KOPT-K1 (cell line): Measurements from ENCODE around the gene FERMT2.
"Not testable (repeated sequence)": the region's sequence is repeated elsewhere in the genome, so short reads cannot be mapped to it uniquely, and the experiment has no call there.

Source experiments
- H3K27ac ChIP-seq: fragments of 200-600 bp; sonication (generic); 2 replicates; pipeline ENCODE4 v1.5.1; 2016; ENCODE audit warnings: antibody characterized with exemption, mild to moderate bottlenecking, low read depth, low read length; ENCODE audit not compliant: poor library complexity, severe bottlenecking
- H3K36me3 ChIP-seq: fragments of 200-600 bp; sonication (generic); 2 replicates; pipeline ENCODE4 v1.5.1; 2017; ENCODE audit warnings: antibody characterized with exemption, mild to moderate bottlenecking, low read length, moderate library complexity; ENCODE audit not compliant: insufficient read depth
- H3K9me3 ChIP-seq: fragments of 200-600 bp; sonication (generic); 2 replicates; pipeline ENCODE4 v1.5.1; 2017; ENCODE audit warnings: antibody characterized with exemption, low read length, mild to moderate bottlenecking; ENCODE audit not compliant: insufficient read depth, poor library complexity, severe bottlenecking

The FERMT2 gene

GRCh38 chr14:52873065-52873464 is 77.8 kb downstream of the FERMT2 start:
- Histone ChIP-seq H3K9me3 (no peaks in the 10 kb centered on the region), H3K36me3 (no peaks in the 10 kb centered on the region), H3K27ac (no peak overlapping the region)

- Histone ChIP-seq H3K27ac (no peak overlapping the region), H3K36me3 (no peaks in the 10 kb centered on the region)
Observed at GRCh38 chr14:52871606-52872005, 79.2 kb downstream of the FERMT2 start.

GRCh38 chr14:52868911-52869618 is 81.8 kb downstream of the FERMT2 start:
- H3K9me3 ChIP-seq, result no peaks in the 10 kb centered on the region
- H3K36me3 ChIP-seq, result no peaks in the 10 kb centered on the region
- no peak overlapping the region for H3K27ac ChIP-seq

More at GRCh38 chr14:52871606-52872005, 79.2 kb downstream of the FERMT2 start:
- H3K9me3 ChIP-seq, result no peaks in the 10 kb centered on the region

GRCh38 chr14:52864893-52865292 is 86.0 kb downstream of the FERMT2 start:
- not testable (repeated sequence) for H3K27ac ChIP-seq, H3K36me3 ChIP-seq, H3K9me3 ChIP-seq

- Histone ChIP-seq H3K27ac (no peak overlapping the region), H3K36me3 (no peaks in the 10 kb centered on the region), H3K9me3 (no peaks in the 10 kb centered on the region)
Observed at GRCh38 chr14:52863334-52863700, 87.5 kb downstream of the FERMT2 start.

- no peaks in the 10 kb centered on the region for H3K36me3 ChIP-seq
- no peaks in the 10 kb centered on the region for H3K9me3 ChIP-seq
- no peak overlapping the region for H3K27ac ChIP-seq
Observed at GRCh38 chr14:52862632-52863333, 88.1 kb downstream of the FERMT2 start.

GRCh38 chr14:52861403-52861802 is 89.4 kb downstream of the FERMT2 start:
- Histone ChIP-seq H3K27ac (no peak overlapping the region), H3K36me3 (no peaks in the 10 kb centered on the region), H3K9me3 (no peaks in the 10 kb centered on the region)

- Histone ChIP-seq H3K27ac (no peak overlapping the region), H3K9me3 (no peaks in the 10 kb centered on the region), H3K36me3 (no peaks in the 10 kb centered on the region)
Observed at GRCh38 chr14:52860910-52861309, 89.9 kb downstream of the FERMT2 start.

GRCh38 chr14:52860209-52860608 is 90.6 kb downstream of the FERMT2 start:
- Histone ChIP-seq H3K36me3 (no peaks in the 10 kb centered on the region), H3K27ac (no peak overlapping the region), H3K9me3 (no peaks in the 10 kb centered on the region)

GRCh38 chr14:52856139-52856538 is 94.7 kb downstream of the FERMT2 start:
- Histone ChIP-seq H3K36me3 (no peaks in the 10 kb centered on the region), H3K9me3 (no peaks in the 10 kb centered on the region), H3K27ac (no peak overlapping the region)

GRCh38 chr14:52853522-52853854 is 97.4 kb downstream of the FERMT2 start:
- Histone ChIP-seq H3K9me3 (no peaks in the 10 kb centered on the region), H3K27ac (no peak overlapping the region), H3K36me3 (no peaks in the 10 kb centered on the region)

- H3K9me3 ChIP-seq, result no peaks in the 10 kb centered on the region
- H3K27ac ChIP-seq, result no peak overlapping the region
- no peaks in the 10 kb centered on the region for H3K36me3 ChIP-seq
Observed at GRCh38 chr14:52852810-52853521, 97.9 kb downstream of the FERMT2 start.

GRCh38 chr14:52850451-52850909 is 100.4 kb downstream of the FERMT2 start:
- Histone ChIP-seq H3K9me3 (no peaks in the 10 kb centered on the region), H3K27ac (no peak overlapping the region), H3K36me3 (no peaks in the 10 kb centered on the region)

- H3K9me3 ChIP-seq, result no peaks in the 10 kb centered on the region
- H3K27ac ChIP-seq, result no peak overlapping the region
- H3K36me3 ChIP-seq, result no peaks in the 10 kb centered on the region
Observed at GRCh38 chr14:52848626-52849025, 102.2 kb downstream of the FERMT2 start.

GRCh38 chr14:52846591-52846990 is 104.3 kb downstream of the FERMT2 start:
- no peaks in the 10 kb centered on the region for H3K36me3 ChIP-seq
- H3K9me3 ChIP-seq, result no peaks in the 10 kb centered on the region
- no peak overlapping the region for H3K27ac ChIP-seq
